ENCODE measurements around the gene PLEKHM3.

PLEKHM3 gene

GRCh38 chr2:208042450-208042849 lies 17.1 kb upstream of the PLEKHM3 start:
- Mint-ChIP-seq H3K36me3 (no peaks in the 10 kb centered on the region), H3K9me3 (no peaks in the 10 kb centered on the region), H3K27ac (no peak overlapping the region), H3K27me3 (peaks cover 14 to 17% of the 10 kb centered on the region in 2 donors), H3K4me1 (peaks cover 3 to 10% of the 10 kb centered on the region in 2 donors), H3K4me3 (no peak overlapping the region)
- no peak for DNase-seq
- ATAC-seq (replicated peaks) = no peak

GRCh38 chr2:208042041-208042440 lies 16.7 kb upstream of the PLEKHM3 start:
- DNase-seq = no peak
- peaks cover 3 to 10% of the 10 kb centered on the region in 2 donors for H3K4me1 Mint-ChIP-seq
- peaks cover 14 to 17% of the 10 kb centered on the region in 2 donors for H3K27me3 Mint-ChIP-seq
- ATAC-seq (replicated peaks) = no peak
- no peaks in the 10 kb centered on the region for H3K9me3 Mint-ChIP-seq
- H3K4me3 Mint-ChIP-seq = no peak overlapping the region
- no peaks in the 10 kb centered on the region for H3K36me3 Mint-ChIP-seq
- H3K27ac Mint-ChIP-seq = no peak overlapping the region

GRCh38 chr2:208040199-208041171 lies 15.2 kb upstream of the PLEKHM3 start:
- DNase-seq (peak; percentile 58), ATAC-seq (replicated peaks) (peak; percentile 82 to 87)
- Mint-ChIP-seq H3K9me3 (no peaks in the 10 kb centered on the region), H3K27ac (no peak overlapping the region), H3K4me1 (peaks cover 3 to 10% of the 10 kb centered on the region in 2 donors), H3K27me3 (peaks cover 12 to 14% of the 10 kb centered on the region in 2 donors), H3K4me3 (no peak overlapping the region), H3K36me3 (no peaks in the 10 kb centered on the region)

- Mint-ChIP-seq H3K4me3 (no peak overlapping the region), H3K36me3 (no peaks in the 10 kb centered on the region), H3K4me1 (peaks cover 3 to 10% of the 10 kb centered on the region in 2 donors), H3K9me3 (no peaks in the 10 kb centered on the region), H3K27ac (no peak overlapping the region), H3K27me3 (peaks cover 12 to 14% of the 10 kb centered on the region in 2 donors)
- ATAC-seq (replicated peaks) = no peak
- DNase-seq = no peak
Observed at GRCh38 chr2:208039376-208040110, 14.2 kb upstream of the PLEKHM3 start.

GRCh38 chr2:208037564-208038487 lies 12.5 kb upstream of the PLEKHM3 start:
- H3K36me3 Mint-ChIP-seq = no peaks in the 10 kb centered on the region
- DNase-seq (no peak), ATAC-seq (replicated peaks) (no peak)
- H3K4me3 Mint-ChIP-seq = no peak overlapping the region
- peaks cover 8 to 17% of the 10 kb centered on the region in 2 donors for H3K4me1 Mint-ChIP-seq
- H3K27ac Mint-ChIP-seq = no peak overlapping the region
- peaks cover 0 to 1% of the 10 kb centered on the region in 2 donors for H3K9me3 Mint-ChIP-seq
- H3K27me3 Mint-ChIP-seq = peaks cover 7 to 14% of the 10 kb centered on the region in 2 donors

GRCh38 chr2:208036357-208036756 lies 11.0 kb upstream of the PLEKHM3 start:
- ATAC-seq (replicated peaks) = no peak
- Mint-ChIP-seq H3K9me3 (peaks cover 0 to 1% of the 10 kb centered on the region in 2 donors), H3K36me3 (no peaks in the 10 kb centered on the region), H3K27me3 (peaks cover 5 to 10% of the 10 kb centered on the region in 2 donors), H3K4me1 (peaks cover 10 to 28% of the 10 kb centered on the region in 2 donors), H3K27ac (no peak overlapping the region), H3K4me3 (no peak overlapping the region)
- no peak for DNase-seq

- peaks cover 11 to 27% of the 10 kb centered on the region in 2 donors for H3K4me1 Mint-ChIP-seq
- H3K36me3 Mint-ChIP-seq = no peaks in the 10 kb centered on the region
- H3K27ac Mint-ChIP-seq = no peak overlapping the region
- H3K4me3 Mint-ChIP-seq = no peak overlapping the region
- peaks cover 0 to 1% of the 10 kb centered on the region in 2 donors for H3K9me3 Mint-ChIP-seq
- DNase-seq (no peak), ATAC-seq (replicated peaks) (no peak)
- peaks cover 0 to 3% of the 10 kb centered on the region in 2 donors for H3K27me3 Mint-ChIP-seq
Observed at GRCh38 chr2:208034503-208035140, 9.3 kb upstream of the PLEKHM3 start.

GRCh38 chr2:208033701-208034502 lies 8.6 kb upstream of the PLEKHM3 start:
- peaks cover 11 to 27% of the 10 kb centered on the region in 2 donors for H3K4me1 Mint-ChIP-seq
- H3K4me3 Mint-ChIP-seq = no peak overlapping the region
- H3K36me3 Mint-ChIP-seq = no peaks in the 10 kb centered on the region
- no peaks in the 10 kb centered on the region for H3K27me3 Mint-ChIP-seq
- H3K27ac Mint-ChIP-seq = peak overlapping the region; percentile 62
- ATAC-seq (replicated peaks) (peak; percentile 78 to 85), DNase-seq (peak; percentile 31)
- peaks cover 0 to 1% of the 10 kb centered on the region in 2 donors for H3K9me3 Mint-ChIP-seq

- Mint-ChIP-seq H3K9me3 (peaks cover 0 to 1% of the 10 kb centered on the region in 2 donors), H3K27me3 (no peaks in the 10 kb centered on the region), H3K4me3 (no peak overlapping the region), H3K36me3 (no peaks in the 10 kb centered on the region), H3K4me1 (peaks cover 11 to 27% of the 10 kb centered on the region in 2 donors), H3K27ac (no peak overlapping the region)
- ATAC-seq (replicated peaks) = peak; percentile 69 to 79
- no peak for DNase-seq
Observed at GRCh38 chr2:208031608-208032019, 6.3 kb upstream of the PLEKHM3 start.

- Mint-ChIP-seq H3K4me3 (peak overlapping the region; percentile 87 to 99), H3K9me3 (no peaks in the 10 kb centered on the region), H3K4me1 (peaks cover 7 to 8% of the 10 kb centered on the region in 2 donors), H3K27ac (peak overlapping the region; percentile 88), H3K36me3 (no peaks in the 10 kb centered on the region), H3K27me3 (no peaks in the 10 kb centered on the region)
- DNase-seq = no peak
- peak; percentile 23 to 41 for ATAC-seq (replicated peaks)
Observed at GRCh38 chr2:208025814-208026184, 472 bp upstream of the PLEKHM3 start.

GRCh38 chr2:208024091-208024490 lies 1.2 kb downstream of the PLEKHM3 start:
- no peaks in the 10 kb centered on the region for H3K9me3 Mint-ChIP-seq
- peaks cover 12 to 18% of the 10 kb centered on the region in 2 donors for H3K4me1 Mint-ChIP-seq
- peaks cover 9 to 10% of the 10 kb centered on the region in 2 donors for H3K36me3 Mint-ChIP-seq
- no peak overlapping the region for H3K27ac Mint-ChIP-seq
- no peak overlapping the region for H3K4me3 Mint-ChIP-seq
- ATAC-seq (replicated peaks) = no peak
- H3K27me3 Mint-ChIP-seq = no peaks in the 10 kb centered on the region
- no peak for DNase-seq

GRCh38 chr2:208020253-208020652 lies 5.1 kb downstream of the PLEKHM3 start:
- peaks cover 0 to 3% of the 10 kb centered on the region in 2 donors for H3K9me3 Mint-ChIP-seq
- DNase-seq = no peak

More at GRCh38 chr2:208020253-208020652, 5.1 kb downstream of the PLEKHM3 start:
- Mint-ChIP-seq H3K4me1 (peaks cover 21 to 50% of the 10 kb centered on the region in 2 donors), H3K27me3 (no peaks in the 10 kb centered on the region), H3K27ac (no peak overlapping the region), H3K36me3 (peaks cover 18 to 19% of the 10 kb centered on the region in 2 donors), H3K4me3 (no peak overlapping the region)
- ATAC-seq (replicated peaks) = no peak

Data from stimulated activated naive B cell treated with anti-CD40 and anti-IgM and Interleukin-4, amounts not matched to agents 10 μg/mL and 1 μg/mL and 100 μg/mL, for 72 hours (primary cell).